Activated T-cell treated with anti-CD3 and anti-CD28 coated beads for 1 hour (primary cell): Measurements from ENCODE around the gene CFAP298.
"Not testable (repeated sequence)": the region's sequence is repeated elsewhere in the genome, so short reads cannot be mapped to it uniquely, and the experiment has no call there.

ENCODE experiments used
- DNase-seq: peaks from one replicate; pipeline ENCODE4 v3.0.0-alpha.2; 2020; ENCODE audit warnings: low read depth

Gene CFAP298

GRCh38 chr21:32566741-32567389 is 45.3 kb downstream of the CFAP298 start:
- DNase-seq, result no peak

- DNase-seq, result no peak
Measured at GRCh38 chr21:32565856-32566465, 46.2 kb downstream of the CFAP298 start.

- DNase-seq, result no peak
Measured at GRCh38 chr21:32562915-32563314, 49.3 kb downstream of the CFAP298 start.

- DNase-seq, result no peak
Measured at GRCh38 chr21:32562426-32562825, 49.8 kb downstream of the CFAP298 start.

- not testable (repeated sequence) for DNase-seq
Measured at GRCh38 chr21:32561476-32561875, 50.7 kb downstream of the CFAP298 start.

- DNase-seq, result no peak
Measured at GRCh38 chr21:32560896-32561295, 51.3 kb downstream of the CFAP298 start.

- DNase-seq, result no peak
Measured at GRCh38 chr21:32559006-32559610, 53.1 kb downstream of the CFAP298 start.

GRCh38 chr21:32558106-32558505 is 54.1 kb downstream of the CFAP298 start:
- no peak for DNase-seq

GRCh38 chr21:32554832-32555638 is 57.1 kb downstream of the CFAP298 start:
- no peak for DNase-seq

- no peak for DNase-seq
Measured at GRCh38 chr21:32549886-32550285, 62.3 kb downstream of the CFAP298 start.

- DNase-seq, result no peak
Measured at GRCh38 chr21:32549440-32549839, 62.7 kb downstream of the CFAP298 start.
